HG03196 (cell line): ENCODE results near the gene IFT74.
"Not testable (repeated sequence)": the region's sequence is repeated elsewhere in the genome, so short reads cannot be mapped to it uniquely, and the experiment has no call there.

ENCODE experiments used
- ATAC-seq: cut with Tn5 transposase; IDR thresholded peaks from one replicate; pipeline ENCODE4 v1.9.1; 2021; ENCODE audit not compliant: unreplicated experiment

The IFT74 gene

GRCh38 chr9:27065288-27065687 lies 109.1 kb downstream of the IFT74 start:
- no peak for ATAC-seq

DNA sequence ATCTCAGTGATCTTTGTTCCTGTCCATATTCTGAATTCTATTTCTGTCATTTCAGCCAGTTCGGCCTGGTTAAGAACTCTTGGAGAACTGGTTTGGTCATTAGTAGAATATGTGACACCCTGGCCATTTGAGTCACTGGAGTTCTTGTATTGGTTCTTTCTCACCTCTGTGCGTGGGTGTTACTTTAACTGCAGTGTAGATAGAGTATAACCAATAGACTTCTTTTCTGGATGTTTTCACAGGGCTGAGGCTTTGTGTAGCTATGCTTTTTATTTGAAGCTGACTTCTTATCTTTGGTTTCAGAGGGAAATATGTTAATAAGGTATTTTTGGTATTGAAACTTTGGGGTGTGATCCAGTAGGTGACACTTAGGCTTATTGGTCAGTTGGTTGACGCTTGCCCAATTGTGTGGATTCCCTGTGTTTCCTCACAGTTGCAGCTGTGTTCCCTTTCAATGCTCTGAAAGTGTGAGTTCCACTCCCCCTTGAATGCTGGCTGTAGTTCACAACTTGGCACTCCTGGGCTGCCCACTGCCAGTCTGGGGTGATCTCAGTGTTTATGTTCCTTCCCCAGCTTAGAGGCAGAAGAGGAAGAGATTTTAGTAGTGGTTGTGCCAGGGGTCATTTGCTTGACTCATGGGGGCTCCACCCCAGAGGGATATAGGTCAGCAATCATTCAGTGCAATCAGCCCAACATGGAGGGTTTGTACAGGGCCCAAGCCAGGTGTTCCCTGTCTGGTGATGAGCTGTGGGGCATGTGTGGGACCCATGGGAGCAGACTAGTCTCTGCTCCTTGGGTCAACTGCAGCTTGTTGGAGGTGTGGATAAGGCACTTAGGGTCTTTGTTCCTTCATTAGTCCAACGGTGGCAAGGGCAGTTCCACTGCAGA lies 117.9 kb downstream of the IFT74 start:
- no peak for ATAC-seq

GRCh38 chr9:27078685-27079084 lies 122.5 kb downstream of the IFT74 start:
- no peak for ATAC-seq

- ATAC-seq, result no peak
Measured at GRCh38 chr9:27085456-27085855, 129.2 kb downstream of the IFT74 start.

DNA sequence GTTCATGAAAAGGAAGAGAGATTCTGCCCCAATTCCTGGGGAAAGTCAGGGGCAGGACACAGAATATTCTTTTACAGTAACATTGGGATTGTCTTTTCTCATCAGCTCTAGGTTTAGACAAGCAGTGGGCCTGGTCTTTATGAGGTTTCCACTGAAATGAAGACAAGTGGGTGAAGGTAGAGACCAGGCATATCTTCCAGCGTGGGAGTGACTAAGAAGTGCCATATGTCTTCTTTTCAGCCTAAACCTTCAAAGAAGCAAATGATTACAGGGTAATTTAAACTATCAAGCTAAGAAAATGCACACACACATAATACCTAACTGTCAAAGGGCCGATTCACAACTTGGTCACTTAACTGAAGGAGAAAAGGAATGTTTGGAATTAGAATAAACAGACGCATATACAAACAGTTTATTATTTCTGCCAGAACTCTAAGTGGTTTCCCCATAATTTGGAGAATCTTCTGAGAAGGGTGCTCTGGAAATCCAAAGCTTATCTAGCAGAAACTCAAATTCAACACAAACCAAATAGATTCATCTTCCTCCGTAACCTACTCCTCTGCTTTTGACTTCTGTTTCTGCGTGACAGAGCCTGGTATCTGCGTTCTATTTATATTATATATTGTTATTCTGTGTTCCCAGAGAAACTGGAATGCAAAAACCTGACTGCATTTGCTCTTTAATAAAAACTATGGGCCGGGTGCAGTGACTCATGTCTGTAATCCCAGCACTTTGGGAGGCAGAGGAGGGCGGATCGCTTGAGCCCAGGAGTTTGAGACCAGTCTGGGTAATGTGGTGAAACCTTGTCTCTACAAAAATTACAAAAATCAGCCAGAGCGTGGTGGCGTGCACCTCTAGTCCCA lies 130.8 kb downstream of the IFT74 start:
- ATAC-seq, result no peak

DNA sequence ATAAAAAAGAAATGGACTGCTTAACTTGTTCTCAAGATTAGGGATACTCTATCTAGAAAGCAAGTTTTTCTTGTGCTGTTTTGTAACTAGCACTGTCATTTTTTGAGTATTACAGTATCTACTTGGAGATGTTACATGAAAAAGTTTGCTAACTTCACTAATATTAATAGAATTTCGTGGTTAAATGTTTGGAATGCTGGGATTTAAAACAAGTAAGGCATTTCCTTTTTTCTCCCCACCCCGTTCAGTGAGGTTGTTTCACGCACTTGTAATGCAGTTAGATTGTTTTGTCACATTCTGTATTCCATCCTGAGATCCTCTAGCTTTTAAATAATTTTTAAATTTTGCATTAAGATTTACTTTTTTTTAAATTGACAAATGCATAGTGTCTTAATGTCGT lies 132.8 kb downstream of the IFT74 start:
- ATAC-seq, result no peak

- no peak for ATAC-seq
Measured at GRCh38 chr9:27089706-27090105, 133.5 kb downstream of the IFT74 start.

DNA sequence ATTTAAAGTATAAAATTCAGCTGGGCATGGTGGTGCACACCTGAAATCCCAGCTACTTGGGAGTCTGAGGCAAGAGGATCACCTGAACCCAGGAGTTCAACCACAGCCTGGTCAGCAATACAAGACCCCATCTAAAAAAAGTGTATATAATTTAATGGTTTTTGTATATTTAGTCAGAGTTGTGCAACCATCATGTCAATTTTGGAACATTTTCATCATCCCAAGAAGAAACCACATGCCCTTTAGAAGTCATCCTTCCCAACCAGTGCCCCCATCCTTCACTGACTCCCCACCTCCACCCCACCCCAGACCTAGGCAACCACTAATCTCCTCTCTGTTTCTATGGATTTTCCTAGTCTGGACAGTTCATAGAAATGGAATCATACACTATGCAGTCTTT lies 134.0 kb downstream of the IFT74 start:
- ATAC-seq, result no peak

DNA sequence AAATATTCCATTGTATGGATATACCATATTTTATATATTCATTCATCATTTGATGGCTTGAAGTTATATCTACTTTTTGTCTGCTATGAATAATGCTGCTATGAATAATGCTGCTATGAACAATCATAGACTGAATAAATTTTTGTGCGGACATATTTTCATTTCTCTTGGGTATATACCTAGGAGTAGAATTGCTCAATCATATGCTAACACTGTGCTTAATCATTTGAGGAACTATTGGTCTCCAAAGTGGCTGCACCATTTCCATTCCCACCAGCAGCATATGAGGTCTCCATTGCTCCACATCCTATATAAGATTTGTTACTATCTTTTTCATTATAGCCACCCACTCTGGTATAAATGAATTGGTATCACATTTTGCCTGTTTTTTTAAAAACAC lies 134.5 kb downstream of the IFT74 start:
- ATAC-seq, result no peak

GRCh38 chr9:27092496-27092895 lies 136.3 kb downstream of the IFT74 start:
- ATAC-seq, result not testable (repeated sequence)

GRCh38 chr9:27093384-27094067 lies 137.3 kb downstream of the IFT74 start:
- ATAC-seq, result not testable (repeated sequence)

DNA sequence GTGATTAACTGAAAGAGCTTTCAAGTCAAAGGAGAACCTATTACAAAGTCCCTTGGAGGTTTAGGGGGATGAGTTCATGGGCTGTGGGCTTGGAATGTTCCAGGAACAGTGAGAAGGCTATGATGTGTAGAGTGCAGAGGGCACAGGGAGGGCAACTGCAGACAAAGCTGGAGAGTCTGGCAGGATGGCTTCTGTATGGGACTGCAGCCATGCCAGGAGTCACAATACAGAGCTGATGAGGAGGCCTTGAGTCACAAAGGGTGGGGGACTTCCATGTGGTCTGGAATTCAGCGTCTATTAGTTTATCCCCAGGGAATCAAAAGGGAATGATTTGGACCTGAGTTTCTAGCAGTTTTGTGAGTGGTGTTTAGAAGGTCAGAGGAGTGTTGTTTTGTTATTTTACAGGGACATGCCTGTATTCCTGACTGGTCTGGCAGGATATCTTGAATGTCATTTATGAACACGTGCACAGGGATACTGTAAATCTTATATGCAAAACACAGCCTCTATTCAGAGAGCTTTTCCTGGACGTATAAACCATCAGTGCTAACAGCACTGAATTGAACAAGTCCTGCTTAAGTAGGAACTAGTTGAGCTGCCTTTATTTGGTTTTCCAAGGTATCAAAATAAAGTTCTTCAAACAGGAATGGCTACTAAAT lies 138.6 kb downstream of the IFT74 start:
- no peak for ATAC-seq

DNA sequence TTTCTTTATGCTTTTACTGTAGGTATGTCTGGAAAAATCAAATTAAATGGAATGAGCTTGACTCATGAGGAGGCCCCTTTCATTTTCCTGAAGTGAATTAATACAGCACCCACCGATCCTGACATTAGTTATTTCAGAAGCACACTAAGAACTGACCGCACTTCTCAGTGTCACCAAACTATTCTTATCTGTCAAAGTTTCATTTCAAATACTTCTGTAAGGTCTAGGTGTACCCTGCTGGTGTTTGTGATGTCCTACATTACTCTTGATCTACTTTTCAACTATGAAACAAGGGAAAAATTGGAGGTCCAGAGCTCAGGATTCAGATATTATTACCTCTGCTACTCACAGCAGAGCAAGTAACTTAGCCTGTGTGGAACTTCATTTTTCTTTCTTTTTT lies 151.0 kb downstream of the IFT74 start:
- ATAC-seq, result no peak

- ATAC-seq, result no peak
Measured at GRCh38 chr9:27108981-27109541, 152.8 kb downstream of the IFT74 start, which contains the start of gene TEK. TSS of gene TEK (plus strand) at chr9:27109225. CDS start at chr9:27109591, 366 bp downstream.

GRCh38 chr9:27109621-27110020 lies 153.4 kb downstream of the IFT74 start:
- no peak for ATAC-seq

DNA sequence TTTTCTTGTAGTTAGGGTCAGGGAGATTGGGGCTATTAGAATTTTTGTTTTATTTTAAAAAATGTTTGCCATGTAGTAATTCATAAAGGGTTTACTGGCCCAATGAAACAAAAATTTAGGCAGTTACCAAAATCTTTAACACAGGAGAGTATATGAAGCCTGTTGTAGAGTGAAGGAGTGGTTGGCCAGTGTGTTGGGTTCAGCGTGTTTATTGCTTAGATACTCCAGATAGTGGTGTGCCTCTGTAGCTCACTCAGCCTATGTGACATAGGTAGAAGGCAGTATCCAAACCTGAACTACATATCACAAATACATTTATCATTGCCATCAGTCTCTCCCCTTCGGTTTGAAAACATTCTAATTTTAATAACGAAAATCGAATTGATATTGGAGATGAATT lies 154.0 kb downstream of the IFT74 start:
- ATAC-seq, result no peak

DNA sequence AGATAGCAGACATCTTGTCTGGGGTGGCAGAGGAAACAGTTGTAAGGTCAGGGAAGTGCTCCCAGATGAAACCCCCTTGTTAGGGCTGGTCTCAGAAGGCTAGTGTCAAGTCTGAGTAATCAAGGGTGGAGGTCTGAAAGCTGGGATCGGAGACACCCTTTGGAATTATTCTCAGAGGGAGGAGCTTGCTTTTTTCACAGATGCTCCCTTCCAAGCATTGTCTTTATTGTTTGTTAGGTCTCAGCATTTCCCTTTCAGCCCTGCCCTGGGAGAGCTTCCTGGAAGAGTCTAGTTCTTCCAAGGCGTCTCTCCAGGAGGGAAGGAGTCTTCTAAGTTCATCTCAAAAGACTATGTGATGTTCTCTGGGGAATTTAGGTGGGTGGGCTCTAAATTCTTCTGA lies 156.0 kb downstream of the IFT74 start:
- no peak for ATAC-seq
